Hepatocyte (in vitro differentiated cells): ENCODE measurements around the gene PSAPL1. TPM values are rescaled to one million over a fixed set of nuclear protein-coding genes. Genes with fewer than 3 reads are reported as not detected.

Experiments used
- DNase-seq: peaks from one replicate; pipeline ENCODE4 v3.0.0-alpha.2; 2016; ENCODE audit warnings: low spot score
- H2AFZ ChIP-seq: fragments of 200-600 bp; sonication (generic); 2 replicates; pipeline ENCODE4 v1.6.0; 2016; ENCODE audit warnings: antibody characterized with exemption, mild to moderate bottlenecking
- H3K27ac ChIP-seq: fragments of 200-600 bp; sonication (generic); 2 replicates; pipeline ENCODE4 v1.5.1; 2016; ENCODE audit warnings: mild to moderate bottlenecking
- H3K27me3 ChIP-seq: fragments of 200-600 bp; sonication (generic); 2 replicates; pipeline ENCODE4 v1.6.1; 2016
- H3K36me3 ChIP-seq: fragments of 200-600 bp; sonication (generic); replicated peaks from 2 replicates; pipeline ENCODE4 v1.5.1; 2016; ENCODE audit warnings: low read depth; ENCODE audit not compliant: insufficient read depth
- H3K4me1 ChIP-seq: fragments of 200-600 bp; sonication (generic); 2 replicates; pipeline ENCODE4 v1.5.1; 2016; ENCODE audit warnings: mild to moderate bottlenecking, moderate library complexity; ENCODE audit not compliant: insufficient read depth
- H3K4me2 ChIP-seq: fragments of 200-600 bp; sonication (generic); 2 replicates; pipeline ENCODE4 v1.6.0; 2016
- H3K4me3 ChIP-seq: fragments of 200-600 bp; sonication (generic); 2 replicates; pipeline ENCODE4 v1.5.1; 2016; ENCODE audit warnings: mild to moderate bottlenecking
- H3K79me2 ChIP-seq: fragments of 200-600 bp; sonication (generic); 2 replicates; pipeline ENCODE4 v1.6.0; 2017; ENCODE audit warnings: mild to moderate bottlenecking
- H3K9me2 ChIP-seq: fragments of 200-600 bp; sonication (generic); replicated peaks from 2 replicates; pipeline ENCODE4 v1.6.0; 2017; ENCODE audit warnings: mild to moderate bottlenecking; ENCODE audit not compliant: insufficient read depth
- H3K9me3 ChIP-seq: fragments of 200-600 bp; sonication (generic); 2 replicates; pipeline ENCODE4 v1.5.1; 2016; ENCODE audit warnings: low read depth, mild to moderate bottlenecking
- H4K20me1 ChIP-seq: fragments of 200-600 bp; sonication (generic); 2 replicates; pipeline ENCODE4 v1.6.0; 2016; ENCODE audit warnings: mild to moderate bottlenecking; ENCODE audit not compliant: insufficient read depth, poor library complexity, severe bottlenecking
- CTCF ChIP-seq: fragments of 200-600 bp; sonication (generic); IDR thresholded peaks from 2 replicates; pipeline ENCODE4 v1.5.1; 2016; ENCODE audit warnings: antibody characterized with exemption, mild to moderate bottlenecking; ENCODE audit not compliant: poor library complexity
- EZH2 ChIP-seq: fragments of 200-600 bp; sonication (generic); IDR thresholded peaks from 2 replicates; pipeline ENCODE4 v1.6.1; 2016; ENCODE audit warnings: antibody characterized with exemption, mild to moderate bottlenecking, borderline replicate concordance
- EZH2phosphoT487 ChIP-seq: fragments of 200-600 bp; sonication (generic); IDR thresholded peaks from one replicate; pipeline ENCODE4 v1.6.1; 2018; ENCODE audit warnings: antibody characterized with exemption, mild to moderate bottlenecking, low read depth, moderate library complexity; ENCODE audit not compliant: unreplicated experiment, severe bottlenecking
- WGBS: methylation state at CpG from one replicate; pipeline ENCODE4 v1.1.6; 2016; ENCODE audit warnings: low lambda C conversion rate; ENCODE audit errors: missing lambda C conversion rate; 5-methylcytosine and 5-hydroxymethylcytosine counted together
- polyA plus RNA-seq: library from polyadenylated mRNA; unstranded; fragments of >200 nt; fragmentation: Nextera tagmentation; extraction: Ambion mirVana; gene quantifications from 2 replicates; pipeline ENCODE4 v1.2.1, GENCODE V29; 2016
- total RNA-seq: library from RNA; depleted of rRNA; stranded (reverse); fragments of >200 nt; gene quantifications from 2 replicates; pipeline ENCODE4 v1.2.3, GENCODE V29; 2014

Gene PSAPL1
- total and polyA plus RNA-seq, 2 experiments from 2014 or later = 4.3 to 4.4 TPM

DNA sequence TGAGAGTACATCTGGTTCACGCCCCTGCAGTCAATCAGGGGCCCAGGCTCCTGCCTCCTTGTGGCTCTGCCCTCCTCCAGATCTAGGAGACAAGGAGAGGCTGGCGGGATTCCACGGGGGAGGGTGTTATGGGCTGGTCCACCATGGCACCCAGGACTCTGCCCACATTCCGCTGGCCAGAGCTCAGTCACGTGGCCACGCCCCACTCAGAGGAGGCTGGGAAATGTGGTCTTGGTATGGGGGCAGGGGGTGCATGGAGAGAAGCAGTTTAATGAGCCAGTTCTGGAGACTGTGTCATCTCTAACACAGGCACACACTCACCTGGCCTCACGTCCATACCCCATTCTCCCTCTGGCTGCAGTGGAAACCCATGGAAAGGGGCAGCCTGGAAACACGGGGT, 31.5 kb upstream of the PSAPL1 start:
- Histone ChIP-seq H3K27ac (no peak overlapping the region), H3K79me2 (no peaks in the 10 kb centered on the region), H3K9me2 (no peaks in the 10 kb centered on the region), H3K4me3 (no peak overlapping the region), H3K4me1 (no peaks in the 10 kb centered on the region), H3K36me3 (no peaks in the 10 kb centered on the region), H4K20me1 (no peaks in the 10 kb centered on the region), H3K27me3 (no peaks in the 10 kb centered on the region), H3K4me2 (no peak overlapping the region), H2AFZ (no peak overlapping the region), H3K9me3 (no peaks in the 10 kb centered on the region)
- TF ChIP-seq EZH2phosphoT487 (no peak), EZH2 (no peak), CTCF (no peak)
- no peak for DNase-seq
- 95% methylated on average over 8 of the region's 8 CpGs for WGBS

DNA sequence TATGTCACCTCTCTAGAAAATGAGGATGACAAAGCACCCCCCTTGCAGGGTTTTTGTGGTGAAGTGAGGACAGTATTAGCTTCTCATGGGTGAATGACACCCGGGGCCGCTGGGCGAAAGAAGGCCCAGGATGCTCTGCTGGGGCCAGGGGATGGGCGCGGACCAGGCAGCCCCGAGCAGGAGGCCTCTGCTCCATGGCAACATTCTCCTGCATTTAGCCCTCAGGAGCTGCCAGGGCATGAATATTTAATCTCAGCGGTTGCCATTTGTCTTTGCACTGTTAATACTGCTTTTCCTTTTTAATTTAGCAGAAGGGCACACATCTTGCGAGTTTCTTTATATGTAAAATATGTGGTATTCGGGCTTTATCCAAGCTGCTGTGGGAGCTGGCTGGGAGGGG, 30.3 kb upstream of the PSAPL1 start:
- 90% methylated on average over 9 of the region's 9 CpGs for WGBS
- H2AFZ ChIP-seq = no peak overlapping the region

DNA sequence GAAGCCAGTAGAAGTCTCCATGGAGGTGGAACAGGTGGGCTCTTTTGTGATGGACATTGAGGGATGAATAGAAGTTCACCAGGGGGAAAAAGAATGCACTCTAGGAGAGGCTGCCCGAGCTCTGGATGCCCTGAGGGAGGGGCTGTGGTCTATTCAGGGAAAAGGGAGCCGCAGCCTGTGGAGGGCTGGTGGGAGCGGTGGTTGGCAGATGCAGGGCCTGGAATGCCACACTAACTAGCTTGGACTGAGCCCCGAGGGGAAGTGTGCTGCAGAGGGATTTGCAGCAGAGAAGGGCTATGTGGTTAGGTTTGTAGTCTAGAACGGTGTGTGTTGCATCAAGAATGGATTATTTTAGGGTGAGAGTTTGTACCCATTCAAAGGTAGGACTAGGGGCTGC, 29.5 kb upstream of the PSAPL1 start:
- no peak for DNase-seq
- H3K4me2 ChIP-seq = no peak overlapping the region
- TF ChIP-seq CTCF (no peak), EZH2 (no peak), EZH2phosphoT487 (no peak)
- H3K9me3 ChIP-seq = no peaks in the 10 kb centered on the region
- H3K27ac ChIP-seq = no peak overlapping the region
- H3K27me3 ChIP-seq = no peaks in the 10 kb centered on the region
- H3K4me3 ChIP-seq = no peak overlapping the region
- no peaks in the 10 kb centered on the region for H3K36me3 ChIP-seq
- 70% methylated on average over 5 of the region's 5 CpGs for WGBS
- H3K9me2 ChIP-seq = no peaks in the 10 kb centered on the region
- H4K20me1 ChIP-seq = no peaks in the 10 kb centered on the region
- no peak overlapping the region for H2AFZ ChIP-seq
- H3K79me2 ChIP-seq = no peaks in the 10 kb centered on the region
- H3K4me1 ChIP-seq = no peaks in the 10 kb centered on the region

More for the DNA sequence above, 30.3 kb upstream of the PSAPL1 start:
- no peak overlapping the region for H3K4me2 ChIP-seq
- no peak overlapping the region for H3K4me3 ChIP-seq
- no peaks in the 10 kb centered on the region for H3K36me3 ChIP-seq
- no peaks in the 10 kb centered on the region for H3K9me3 ChIP-seq
- no peaks in the 10 kb centered on the region for H3K9me2 ChIP-seq
- H4K20me1 ChIP-seq = no peaks in the 10 kb centered on the region
- TF ChIP-seq EZH2 (no peak), CTCF (no peak), EZH2phosphoT487 (no peak)
- no peaks in the 10 kb centered on the region for H3K79me2 ChIP-seq
- no peaks in the 10 kb centered on the region for H3K4me1 ChIP-seq
- H3K27me3 ChIP-seq = no peaks in the 10 kb centered on the region
- H3K27ac ChIP-seq = no peak overlapping the region
- no peak for DNase-seq
